Measurements from ENCODE around the gene NTNG1. TPM values are rescaled to one million over a fixed set of nuclear protein-coding genes. Genes with fewer than 3 reads are reported as not detected.

Gene NTNG1
- total and polyA plus RNA-seq, 10 of the 15 experiments (the other 5 are each of a cell fraction or from before 2014, with no cell fraction given): 0.18 to 2.3 (median 1.1) TPM; not detected in 1

- POLR2A ChIA-PET: no interaction called here
- Histone ChIP-seq H3K79me2 (ENCODE audit: control insufficient read depth, insufficient read depth, low read length) (no peaks in the 10 kb centered on the region), H3K4me2 (ENCODE audit: control insufficient read depth, insufficient read depth) (no peak overlapping the region), H3K4me3 (no peak overlapping the region), H3K36me3 (ENCODE audit: control insufficient read depth in 2 of 2, insufficient read depth in 2 of 2, low read length in 1 of 2) (no peaks in the 10 kb centered on the region), H4K20me1 (ENCODE audit: control insufficient read depth, insufficient read depth) (no peaks in the 10 kb centered on the region), H3K27me3 (replicated peaks in 1 of 2; ENCODE audit: control insufficient read depth in 2 of 2, insufficient read depth in 2 of 2, low read length in 1 of 2) (no peaks in the 10 kb centered on the region), H3K4me1 (ENCODE audit: control insufficient read depth, insufficient read depth, low read length) (no peaks in the 10 kb centered on the region), H3K9me3 (replicated peaks; ENCODE audit: control insufficient read depth, insufficient read depth, low read length) (no peaks in the 10 kb centered on the region), H2AFZ (ENCODE audit: control insufficient read depth, low read depth, low read length) (no peak overlapping the region), H3K9ac (ENCODE audit: control insufficient read depth, insufficient read depth, low read length) (no peak overlapping the region), H3K27ac (ENCODE audit: control insufficient read depth, insufficient read depth) (no peak overlapping the region)
- SMC1A ChIA-PET (ENCODE audit: uncharacterized antibody, unreplicated experiment): interaction anchor here (0.7 kb wide), 1 partner anchor 9 kb away, joined by 3 read pairs; no protein-coding TSS in a partner anchor
- DNase-seq (ENCODE audit: low read depth, low spot score) (no peak), ATAC-seq (no peak), FAIRE-seq (no peak)
- WGBS (ENCODE audit: insufficient coverage, insufficient replicate concordance, low lambda C conversion rate, missing lambda C conversion rate): 21% methylated on average over 5 of the region's 5 CpGs
- in situ Hi-C loops (cut with MboI) (no loop called here), intact Hi-C loops (cut with micrococcal nuclease; ENCODE audit: unreplicated experiment) (no loop called here)
- 0 out of 4 replicates have a peak, but pooled peaks of 1 of the 2 experiments have one; percentile 21 for TF ChIP-seq ETV6 (conservative IDR thresholded peaks at IDR 0.05 in 1 of 2, IDR thresholded peaks at IDR 0.05 in 1 of 2; ENCODE audit: borderline replicate concordance in 1 of 2, low read depth in 1 of 2)
- TF ChIP-seq SIX5 (IDR thresholded peaks at IDR 0.05; ENCODE audit: low read depth, low read length, severe bottlenecking): no peak
- CTCF ChIA-PET: no interaction called here
- RAD21 ChIA-PET (ENCODE audit: unreplicated experiment): no interaction called here
- BruUV-seq (replicated peaks): no TSS peak
Observed at GRCh38 chr1:107172450-107173170, 31.8 kb downstream of the NTNG1 start.

GRCh38 chr1:107175102-107175909, 34.5 kb downstream of the NTNG1 start:
- POLR2A ChIA-PET: interaction anchor here (0.6 kb wide), 1 partner anchor 303 kb away, joined by 3 read pairs; no protein-coding TSS in a partner anchor
- Histone ChIP-seq H3K9ac (ENCODE audit: control insufficient read depth, insufficient read depth, low read length) (no peak overlapping the region), H3K9me3 (replicated peaks; ENCODE audit: control insufficient read depth, insufficient read depth, low read length) (no peaks in the 10 kb centered on the region), H3K4me2 (ENCODE audit: control insufficient read depth, insufficient read depth) (no peak overlapping the region), H3K36me3 (ENCODE audit: control insufficient read depth in 2 of 2, insufficient read depth in 2 of 2, low read length in 1 of 2) (no peaks in the 10 kb centered on the region), H3K79me2 (ENCODE audit: control insufficient read depth, insufficient read depth, low read length) (no peaks in the 10 kb centered on the region), H2AFZ (ENCODE audit: control insufficient read depth, low read depth, low read length) (no peak overlapping the region), H3K27ac (ENCODE audit: control insufficient read depth, insufficient read depth) (no peak overlapping the region), H3K4me3 (no peak overlapping the region), H4K20me1 (ENCODE audit: control insufficient read depth, insufficient read depth) (no peaks in the 10 kb centered on the region), H3K27me3 (replicated peaks in 1 of 2; ENCODE audit: control insufficient read depth in 2 of 2, insufficient read depth in 2 of 2, low read length in 1 of 2) (no peaks in the 10 kb centered on the region), H3K4me1 (ENCODE audit: control insufficient read depth, insufficient read depth, low read length) (no peaks in the 10 kb centered on the region)
- no TSS peak for BruUV-seq (replicated peaks)
- SMC1A ChIA-PET (ENCODE audit: uncharacterized antibody, unreplicated experiment): interaction anchor here (0.6 kb wide), 1 partner anchor 40 kb away, joined by 3 read pairs; no protein-coding TSS in a partner anchor
- CTCF ChIA-PET: interaction anchor here (0.7 to 1.5 kb wide), 3 partner anchors 11 to 424 kb away, joined by 3 to 6 read pairs (median 3); no protein-coding TSS in a partner anchor
- intact Hi-C loops (cut with micrococcal nuclease; ENCODE audit: unreplicated experiment): no loop called here
- in situ Hi-C loops (cut with MboI): no loop called here
- TF ChIP-seq NFXL1 (IDR thresholded peaks at IDR 0.05; ENCODE audit: borderline replicate concordance): 0 out of 2 replicates have a peak, but pooled peaks have one; percentile 23
- TF ChIP-seq POLR2AphosphoS5 (IDR thresholded peaks at IDR 0.05; ENCODE audit: low read length): no peak
- TF ChIP-seq ZBTB11 (CRISPR knock-in tag; IDR thresholded peaks at IDR 0.05): no peak
- no peak for DNase-seq (ENCODE audit: low read depth, low spot score)
- no peak for FAIRE-seq
- ATAC-seq: no peak
- 0% methylated on average over 1 of the region's 1 CpG for WGBS (ENCODE audit: insufficient coverage, insufficient replicate concordance, low lambda C conversion rate, missing lambda C conversion rate)
- RAD21 ChIA-PET (ENCODE audit: unreplicated experiment): interaction anchor here (1.3 kb wide), 1 partner anchor 351 kb away, joined by 3 read pairs; no protein-coding TSS in a partner anchor
